Ovary (tissue), 9 donors: ENCODE results near the gene RPL3. TPM values are rescaled to one million over a fixed set of nuclear protein-coding genes. Genes with fewer than 3 reads are reported as not detected.
"Not testable (repeated sequence)": the region's sequence is repeated elsewhere in the genome, so short reads cannot be mapped to it uniquely, and the experiment has no call there.

Experiments used
- DNase-seq, 5 donors: peaks; one replicate each; pipeline ENCODE4 v3.0.0-alpha.2; 2019 to 2020
- H3K27ac ChIP-seq, 2 donors: fragments of 200-600 bp; one replicate each; pipeline versions ENCODE4 v1.5.1 to v1.8.0; 2019 to 2022
- H3K27me3 ChIP-seq: fragments of 200-600 bp; one replicate; pipeline ENCODE4 v1.8.0; 2022
- H3K36me3 ChIP-seq: fragments of 200-600 bp; sonication (generic); one replicate; pipeline ENCODE4 v1.5.1; 2019
- H3K4me1 ChIP-seq: one replicate; pipeline ENCODE4 v1.8.1; 2013; ENCODE audit warnings: mild to moderate bottlenecking, moderate library complexity; ENCODE audit not compliant: insufficient read depth
- H3K4me3 ChIP-seq: fragments of 200-600 bp; sonication (generic); one replicate; pipeline ENCODE4 v1.5.1; 2017
- H3K9me3 ChIP-seq, 2 donors: fragments of 200-600 bp in 1 of 2; sonication (generic) in 1 of 2; one replicate each; pipeline versions ENCODE4 v1.5.1 to v1.8.1; 2013 to 2019; ENCODE audit warnings: mild to moderate bottlenecking in 1 of 2, moderate library complexity in 1 of 2
- CTCF ChIP-seq, 3 donors: fragments of 450-650 bp in 2 of 3; fragments of 200-600 bp in 1 of 3; IDR thresholded peaks; one replicate each; pipeline versions ENCODE4 v1.5.1 to v1.8.0; 2016 to 2022; ENCODE audit warnings: antibody characterized with exemption in 3 of 3, mild to moderate bottlenecking in 1 of 3
- EP300 ChIP-seq: sonication (generic); formaldehyde crosslinking; IDR thresholded peaks from one replicate; pipeline ENCODE4 v1.6.1; 2017; ENCODE audit warnings: antibody characterized with exemption
- POLR2A ChIP-seq: fragments of 450-650 bp; IDR thresholded peaks from one replicate; pipeline ENCODE4 v1.6.1; 2017; ENCODE audit warnings: antibody characterized with exemption, mild to moderate bottlenecking, moderate library complexity
- WGBS, 3 donors: extraction: QIAGEN DNeasy Blood & Tissue Kit in 1 of 3; methylation state at CpG; one replicate each; pipeline versions ENCODE4 v1.1.5 to v1.1.7; 2013 to 2017; 5-methylcytosine and 5-hydroxymethylcytosine counted together
- intact Hi-C, 4 donors: fragments of 100-400 bp; cut with DNase I; formaldehyde crosslinking; loops; one replicate each; pipeline versions ENCODE4 v1.11.0 to v1.15.1; 2022 to 2023
- polyA plus RNA-seq, 2 donors: library from polyadenylated mRNA; stranded (reverse); fragments of 200-250 nt in 1 of 2; fragments of 350-450 nt in 1 of 2; fragmentation: Illumina TruSeq in 1 of 2; extraction: RNeasy Lipid Tissue Mini Kit (QIAGEN cat#74804) in 1 of 2; gene quantifications; one replicate each; pipeline ENCODE4 v1.2.3, GENCODE V29; 2013 to 2014
- total RNA-seq, 7 donors: library from RNA; depleted of rRNA in 2 of 7; stranded (reverse); fragments of >200 nt in 2 of 7; fragmentation: NEBNext Ultra II Directional in 3 of 7; extraction: Animal tissue kit (Norgen Biotek cat#: 25700) in 3 of 7; gene quantifications; one replicate each; pipeline versions ENCODE4 v1.1.0 to v1.2.4, GENCODE V29; 2016 to 2023
- donor health status: DM: no; HTN: no; CAD: no; lungs with moderate emphysema.
- donor health status: DM: no; HTN: no; CAD: no.
- donor health status: Bipolar disorder and iron deficiency.
- donor health status: DM: yes; HTN: yes; CAD: no.
- donor health status: DM: no; HTN: no; CAD: no.
- donor health status: DM: yes; HTN: yes; CAD: no.

The RPL3 gene
- total and polyA plus RNA-seq, 9 donors: 3,441 to 7,258 (median 4,727) TPM

GRCh38 chr22:39344046-39344390 is 24.6 kb upstream of the RPL3 start:
- H3K27ac ChIP-seq: no peak overlapping the region
- no peaks in the 10 kb centered on the region for H3K4me1 ChIP-seq
- no peaks in the 10 kb centered on the region for H3K9me3 ChIP-seq
- intact Hi-C loops: loop anchor here in 1 of 4 donors (10.0 kb wide), 1 partner anchor 181 kb away; the partner anchor contains the start of gene ATF4
- DNase-seq: no peak
- TF ChIP-seq EP300 (no peak), CTCF (IDR thresholded peaks at IDR 0.05) (no peak), POLR2A (no peak)
- no peaks in the 10 kb centered on the region for H3K36me3 ChIP-seq
- H3K27me3 ChIP-seq: no peaks in the 10 kb centered on the region
- H3K4me3 ChIP-seq: no peak overlapping the region
- 84 to 91% (median 84%) methylated on average over 8 of the region's 8 CpGs for WGBS, 3 donors

GRCh38 chr22:39343259-39344045 is 24.0 kb upstream of the RPL3 start:
- intact Hi-C loops: loop anchor here in 1 of 4 donors (10.0 kb wide), 1 partner anchor 181 kb away; the partner anchor contains the start of gene ATF4
- H3K9me3 ChIP-seq: no peaks in the 10 kb centered on the region
- H3K4me1 ChIP-seq: no peaks in the 10 kb centered on the region
- TF ChIP-seq POLR2A (no peak), CTCF (IDR thresholded peaks at IDR 0.05) (peak in 2 of 3 donors; percentile 46 to 57)
- no peaks in the 10 kb centered on the region for H3K36me3 ChIP-seq
- no peaks in the 10 kb centered on the region for H3K27me3 ChIP-seq
- H3K27ac ChIP-seq: no peak overlapping the region
- DNase-seq: peak; percentile 54 to 76 (median 65)
- 29 to 35% (median 31%) methylated on average over 15 of the region's 15 CpGs for WGBS, 3 donors
- H3K4me3 ChIP-seq: no peak overlapping the region

- TF ChIP-seq CTCF (IDR thresholded peaks at IDR 0.05) (no peak), POLR2A (no peak), EP300 (no peak)
- no peaks in the 10 kb centered on the region for H3K36me3 ChIP-seq
Observed at GRCh38 chr22:39341179-39341578, 21.8 kb upstream of the RPL3 start.

GRCh38 chr22:39339775-39340174 is 20.4 kb upstream of the RPL3 start:
- H3K27me3 ChIP-seq, H3K9me3 ChIP-seq, H3K4me1 ChIP-seq, H3K36me3 ChIP-seq, H3K4me3 ChIP-seq: not testable (repeated sequence)
- WGBS, 3 donors: 12 to 38% (median 15%) methylated on average over 7 of the region's 7 CpGs
- intact Hi-C loops: loop anchor here in 1 of 4 donors (10.0 kb wide), 1 partner anchor 185 kb away; the partner anchor contains the start of gene ATF4
- H3K27ac ChIP-seq: peak overlapping the region in 1 of 2 donors; percentile 9
- peak in 3 of 5 donors; percentile 43 to 64 (median 51) for DNase-seq

More at GRCh38 chr22:39341179-39341578, 21.8 kb upstream of the RPL3 start:
- no peak for DNase-seq
- Histone ChIP-seq H3K4me1 (no peaks in the 10 kb centered on the region), H3K9me3 (no peaks in the 10 kb centered on the region), H3K27ac (peak overlapping the region in 1 of 2 donors; percentile 1), H3K4me3 (no peak overlapping the region), H3K27me3 (no peaks in the 10 kb centered on the region)
- intact Hi-C loops: loop anchor here in 1 of 4 donors (10.0 kb wide), 1 partner anchor 184 kb away; the partner anchor contains the start of gene ATF4
- 19 to 49% (median 38%) methylated on average over 3 of the region's 3 CpGs for WGBS, 3 donors

GRCh38 chr22:39336411-39336810 is 17.0 kb upstream of the RPL3 start:
- Histone ChIP-seq H3K4me1 (peaks cover 10% of the 10 kb centered on the region), H3K27ac (peak overlapping the region in 1 of 2 donors; percentile 69), H3K27me3 (no peaks in the 10 kb centered on the region), H3K9me3 (no peaks in the 10 kb centered on the region), H3K4me3 (no peak overlapping the region), H3K36me3 (no peaks in the 10 kb centered on the region)
- TF ChIP-seq POLR2A (no peak), CTCF (IDR thresholded peaks at IDR 0.05) (no peak), EP300 (no peak)
- 56 to 65% (median 61%) methylated on average over 5 of the region's 5 CpGs for WGBS, 3 donors
- intact Hi-C loops: no loop called here
- DNase-seq: no peak
